K562 (cell line): Measurements from ENCODE around the gene RPTN. TPM values are rescaled to one million over a fixed set of nuclear protein-coding genes. Genes with fewer than 3 reads are reported as not detected.

Experiments used
- ATAC-seq: fragments of 200-7000 bp; cut with Tn5 transposase; 3 replicates; pipeline ENCODE4 v1.9.1; 2020; ENCODE audit warnings: moderate library complexity
- BruUV-seq: library from RNA; stranded (reverse); fragments of 400-500 nt; replicated peaks from 2 replicates; lab custom pipeline; 2021; lab: Mats Ljungman, UMichigan
- CTCF ChIA-PET: fragments of 300-600 bp; formaldehyde crosslinking; extraction: SDS; loops from one replicate; lab custom pipeline; 2021; ENCODE audit warnings: low intra/inter-chr PET ratio; lab: Yijun Ruan, JAX
- POLR2A ChIA-PET: fragments of 300-600, 350-650 bp; sonication (Branson Sonifier 250); formaldehyde crosslinking; extraction: SDS; loops from one replicate; lab custom pipeline; 2021; ENCODE audit warnings: antibody characterized with exemption, inconsistent platforms; lab: Yijun Ruan, JAX
- DNase-seq, 4 experiments: peaks; one replicate each; pipeline versions ENCODE4 v3.0.0 to v3.0.0-alpha.2; 2011 to 2018; ENCODE audit warnings: low spot score in 3 of 4, mixed read lengths in 3 of 4; ENCODE audit errors: extremely low read depth in 1 of 4
- FAIRE-seq: peaks from 2 replicates; lab custom pipeline; 2011; peaks lifted over from hg19 to GRCh38; lab: Jason Lieb, UNC
- H2AFZ ChIP-seq: 2 replicates; pipeline ENCODE4 v1.6.0; 2011; ENCODE audit warnings: low read depth, low read length, control low read depth, inconsistent platforms
- H3K27ac ChIP-seq: fragments of 200-600 bp; 3 replicates; pipeline ENCODE4 v1.8.0; 2011; ENCODE audit warnings: low read depth, mild to moderate bottlenecking, control low read depth, inconsistent platforms, low read length, moderate library complexity, mixed read lengths; ENCODE audit errors: extremely low read depth
- H3K27me3 ChIP-seq, 2 experiments: fragments of 300-600 bp in 1 of 2; 2 replicates in 1 of 2; 3 replicates in 1 of 2; pipeline versions ENCODE4 v1.6.0 to v1.8.0; 2011; ENCODE audit warnings: inconsistent platforms in 2 of 2, low read length in 2 of 2, mild to moderate bottlenecking in 1 of 2, mixed read lengths in 1 of 2, moderate library complexity in 1 of 2; ENCODE audit not compliant: control insufficient read depth in 2 of 2, insufficient read depth in 2 of 2
- H3K36me3 ChIP-seq: fragments of 300-600 bp; 3 replicates; pipeline ENCODE4 v1.8.0; 2011; ENCODE audit warnings: mild to moderate bottlenecking, low read length, inconsistent platforms; ENCODE audit not compliant: control insufficient read depth, insufficient read depth
- H3K4me1 ChIP-seq, 2 experiments: fragments of 200-600 bp in 1 of 2; replicated peaks in 1 of 2; 2 replicates in 1 of 2; 3 replicates in 1 of 2; pipeline versions ENCODE4 v1.5.1 to v1.8.0; 2011; ENCODE audit warnings: inconsistent platforms in 2 of 2, low read length in 2 of 2, mild to moderate bottlenecking in 1 of 2, mixed read lengths in 1 of 2, moderate library complexity in 1 of 2; ENCODE audit not compliant: control insufficient read depth in 2 of 2, insufficient read depth in 2 of 2
- H3K4me2 ChIP-seq: 2 replicates; pipeline ENCODE4 v1.6.1; 2011; ENCODE audit warnings: low read length, control low read depth, inconsistent platforms, mixed read lengths; ENCODE audit not compliant: insufficient read depth
- H3K4me3 ChIP-seq: fragments of 200-600 bp; sonication (generic), shearing (Covaris generic); 2 replicates; pipeline ENCODE4 v1.5.1; 2016; ENCODE audit warnings: control low read depth, inconsistent platforms
- H3K79me2 ChIP-seq: fragments of 200-600 bp; 3 replicates; pipeline ENCODE4 v1.8.0; 2011; ENCODE audit warnings: low read length, inconsistent platforms; ENCODE audit not compliant: control insufficient read depth, insufficient read depth
- H3K9ac ChIP-seq, 2 experiments: 2 replicates each; pipeline versions ENCODE4 v1.6.0 to v1.6.1; 2011; ENCODE audit warnings: low read depth in 2 of 2, low read length in 2 of 2, control low read depth in 1 of 2, inconsistent platforms in 1 of 2, mild to moderate bottlenecking in 1 of 2, mixed read lengths in 1 of 2; ENCODE audit not compliant: insufficient read depth in 1 of 2
- H3K9me1 ChIP-seq: one replicate; pipeline ENCODE4 v1.6.0; 2011; ENCODE audit warnings: inconsistent platforms, mild to moderate bottlenecking, low read length, moderate library complexity; ENCODE audit not compliant: control insufficient read depth, insufficient read depth
- H3K9me3 ChIP-seq: replicated peaks from 2 replicates; pipeline ENCODE4 v1.5.1; 2011; ENCODE audit warnings: low read depth, low read length, inconsistent platforms; ENCODE audit not compliant: control insufficient read depth, insufficient read depth
- H4K20me1 ChIP-seq: replicated peaks from 2 replicates; pipeline ENCODE4 v1.6.1; 2011; ENCODE audit warnings: low read length, inconsistent platforms, mixed read lengths; ENCODE audit not compliant: control insufficient read depth, insufficient read depth
- MIER1 ChIP-seq: fragments of 450-650 bp; IDR thresholded peaks from 2 replicates; pipeline ENCODE4 v1.6.1; 2016; ENCODE audit warnings: antibody characterized with exemption, mild to moderate bottlenecking, low read depth
- PHF20 ChIP-seq: fragments of 450-650 bp; IDR thresholded peaks from 2 replicates; pipeline ENCODE4 v1.6.1; 2018; ENCODE audit not compliant: partially characterized antibody
- PYGO2 ChIP-seq: fragments of 450-650 bp; IDR thresholded peaks from 2 replicates; pipeline ENCODE4 v1.6.1; 2016; ENCODE audit warnings: mild to moderate bottlenecking, missing genetic modification characterization, moderate library complexity, missing compliant biosample characterization
- RFX1 ChIP-seq: fragments of 450-650 bp; IDR thresholded peaks from 2 replicates; pipeline ENCODE4 v1.6.1; 2016; ENCODE audit warnings: mild to moderate bottlenecking, moderate library complexity
- SAFB2 ChIP-seq: fragments of 200-400 bp; formaldehyde crosslinking; IDR thresholded peaks from 2 replicates; pipeline ENCODE4 v1.6.1; 2018; ENCODE audit warnings: borderline replicate concordance, low read length, low read depth, moderate library complexity; ENCODE audit not compliant: severe bottlenecking
- SREBF1 ChIP-seq: fragments of 150-350 bp; IDR thresholded peaks from 2 replicates; pipeline ENCODE4 v1.6.1; 2014; ENCODE audit warnings: antibody characterized with exemption, low read depth, low read length, borderline replicate concordance
- STAT5B ChIP-seq: fragments of 250-450 bp; sonication (Bioruptor Pico); IDR thresholded peaks from 2 replicates; pipeline ENCODE4 v1.8.0; 2021; ENCODE audit warnings: mild to moderate bottlenecking, inconsistent platforms
- TCF3 ChIP-seq: sonication (generic); formaldehyde crosslinking; IDR thresholded peaks from 2 replicates; pipeline ENCODE4 v1.4.0; 2020; ENCODE audit warnings: mild to moderate bottlenecking, missing genetic modification reagents
- ZFP30 ChIP-seq: fragments of 250-450 bp; sonication (Bioruptor Pico); IDR thresholded peaks from 2 replicates; pipeline ENCODE4 v1.8.0; 2022; ENCODE audit warnings: moderate library complexity, mild to moderate bottlenecking, inconsistent platforms, borderline replicate concordance
- ZNF780A ChIP-seq: fragments of 250-450 bp; sonication (Bioruptor Pico); IDR thresholded peaks from 2 replicates; pipeline ENCODE4 v1.5.0; 2021; ENCODE audit warnings: mild to moderate bottlenecking
- WGBS: fragments of 100-300 bp; shearing (Covaris generic); methylation state at CpG from one replicate; pipeline ENCODE4 v1.1.6; 2016; ENCODE audit warnings: low coverage, mixed read lengths; ENCODE audit not compliant: insufficient coverage; ENCODE audit errors: missing lambda C conversion rate; 5-methylcytosine and 5-hydroxymethylcytosine counted together
- in situ Hi-C: fragments of 300-500 bp; cut with MboI; formaldehyde crosslinking; loops from 4 replicates; pipeline ENCODE4 v1.15.0; 2018; ENCODE audit warnings: inconsistent platforms, mixed read lengths
- intact Hi-C: fragments of 100-400 bp; cut with micrococcal nuclease; formaldehyde crosslinking; loops from 2 replicates; pipeline ENCODE4 v1.14.2; 2022
- polyA plus RNA-seq, 8 experiments: library from polyadenylated mRNA; depleted of rRNA in 4 of 8; stranded (reverse) in 5 of 8; unstranded in 3 of 8; fragments of >200 nt; fragmentation: Nextera tagmentation in 2 of 8; fragmentation: Illumina TruSeq in 1 of 8; extraction: Ambion mirVana in 2 of 8; extraction: Trizol in 1 of 8; gene quantifications; 2 replicates each; pipeline versions ENCODE4 v1.2.1 to v1.2.3, GENCODE V29; 2011 to 2014; ENCODE audit warnings: inconsistent platforms in 1 of 8, missing spikeins in 1 of 8
- total RNA-seq, 7 experiments: library from RNA; depleted of rRNA in 6 of 7; stranded (reverse); fragments of >200 nt in 6 of 7; fragmentation: Illumina TruSeq in 2 of 7; extraction: Trizol in 2 of 7; gene quantifications; 2 replicates each; pipeline versions ENCODE4 v1.2.1 to v1.2.3, GENCODE V29; 2011 to 2021; ENCODE audit warnings: low replicate concordance in 1 of 7
- TF ChIP-seq, protein P1 (sequence below): sonication (generic); formaldehyde crosslinking; IDR thresholded peaks from 2 replicates; pipeline ENCODE4 v1.8.1; 2022; ENCODE audit warnings: missing genetic modification reagents
- TF ChIP-seq, protein P2 (sequence below), 3 experiments: fragments of 200-800 bp in 1 of 3; fragments of 250-450 bp in 1 of 3; fragments of 450-650 bp in 1 of 3; sonication (Bioruptor Pico) in 1 of 3; sonication (Bioruptor generic) in 1 of 3; formaldehyde crosslinking in 1 of 3; IDR thresholded peaks; 2 replicates each; pipeline versions ENCODE4 v1.6.1 to v1.8.0; 2016 to 2022; ENCODE audit warnings: mild to moderate bottlenecking in 2 of 3, missing genetic modification characterization in 2 of 3, missing compliant biosample characterization in 1 of 3, moderate library complexity in 1 of 3

RPTN gene
- total and polyA plus RNA-seq, 9 of the 15 experiments (the other 6 are each of a cell fraction or from before 2014, with no cell fraction given): not detected

DNA sequence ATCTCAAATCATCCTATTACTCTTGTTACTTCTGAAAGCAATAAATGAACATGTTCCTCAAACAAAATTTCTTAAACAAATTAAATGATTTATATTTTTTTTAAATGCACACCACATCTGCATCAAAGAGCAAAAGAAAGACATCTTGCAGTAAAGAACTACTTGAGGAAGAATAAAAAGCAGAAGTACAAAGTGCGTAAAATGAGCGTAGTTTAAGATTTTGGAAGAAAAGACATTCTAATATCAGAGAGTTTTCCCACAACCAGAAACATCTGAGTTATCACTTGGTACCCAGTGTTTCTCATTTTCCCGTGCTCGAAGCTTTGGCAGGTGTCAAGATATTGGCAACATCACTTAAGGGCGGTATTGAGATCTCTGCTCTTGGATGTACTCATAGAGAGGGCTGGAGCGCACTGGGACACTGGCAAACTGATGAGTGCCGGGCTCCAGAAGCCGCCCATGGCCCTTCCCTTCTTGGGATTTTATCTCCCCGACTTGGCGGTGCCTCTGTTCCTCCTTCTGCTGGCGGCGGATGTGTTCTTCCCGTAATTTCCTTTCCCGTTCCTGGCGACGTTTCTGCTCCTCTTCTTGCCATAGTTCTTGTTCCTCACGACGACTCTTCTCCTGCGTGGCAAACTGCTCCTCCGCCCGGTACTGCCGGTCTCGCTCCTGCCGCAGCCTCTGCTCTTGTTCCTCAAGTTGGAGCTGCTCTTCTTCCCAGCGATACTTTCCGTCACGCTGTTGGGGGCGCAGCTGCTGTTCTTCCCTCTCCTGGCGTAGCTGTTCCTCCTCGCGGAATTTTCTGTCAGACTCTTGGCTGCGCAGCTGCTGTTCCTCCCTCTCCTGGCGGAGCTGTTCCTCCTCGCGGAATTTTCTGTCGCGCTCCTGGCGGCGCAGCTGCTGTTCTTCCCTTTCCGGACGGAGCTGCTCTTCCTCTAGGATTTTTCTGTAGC is 51.7 kb downstream of the RPTN start:
- CTCF ChIA-PET: no interaction called here
- ATAC-seq (no peak), FAIRE-seq (no peak), DNase-seq (no peak)
- TF ChIP-seq SAFB2 (no peak), PHF20 (no peak), MIER1 (no peak), TCF3 (no peak), SREBF1 (no peak), RFX1 (no peak), STAT5B (CRISPR knock-in tag) (no peak), ZFP30 (CRISPR knock-in tag) (no peak), ZNF780A (CRISPR knock-in tag) (no peak), PYGO2 (tag) (no peak)
- TF ChIP-seq, protein P1, sequence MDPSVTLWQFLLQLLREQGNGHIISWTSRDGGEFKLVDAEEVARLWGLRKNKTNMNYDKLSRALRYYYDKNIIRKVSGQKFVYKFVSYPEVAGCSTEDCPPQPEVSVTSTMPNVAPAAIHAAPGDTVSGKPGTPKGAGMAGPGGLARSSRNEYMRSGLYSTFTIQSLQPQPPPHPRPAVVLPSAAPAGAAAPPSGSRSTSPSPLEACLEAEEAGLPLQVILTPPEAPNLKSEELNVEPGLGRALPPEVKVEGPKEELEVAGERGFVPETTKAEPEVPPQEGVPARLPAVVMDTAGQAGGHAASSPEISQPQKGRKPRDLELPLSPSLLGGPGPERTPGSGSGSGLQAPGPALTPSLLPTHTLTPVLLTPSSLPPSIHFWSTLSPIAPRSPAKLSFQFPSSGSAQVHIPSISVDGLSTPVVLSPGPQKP (CRISPR knock-in tag): no peak
- TF ChIP-seq, protein P2, sequence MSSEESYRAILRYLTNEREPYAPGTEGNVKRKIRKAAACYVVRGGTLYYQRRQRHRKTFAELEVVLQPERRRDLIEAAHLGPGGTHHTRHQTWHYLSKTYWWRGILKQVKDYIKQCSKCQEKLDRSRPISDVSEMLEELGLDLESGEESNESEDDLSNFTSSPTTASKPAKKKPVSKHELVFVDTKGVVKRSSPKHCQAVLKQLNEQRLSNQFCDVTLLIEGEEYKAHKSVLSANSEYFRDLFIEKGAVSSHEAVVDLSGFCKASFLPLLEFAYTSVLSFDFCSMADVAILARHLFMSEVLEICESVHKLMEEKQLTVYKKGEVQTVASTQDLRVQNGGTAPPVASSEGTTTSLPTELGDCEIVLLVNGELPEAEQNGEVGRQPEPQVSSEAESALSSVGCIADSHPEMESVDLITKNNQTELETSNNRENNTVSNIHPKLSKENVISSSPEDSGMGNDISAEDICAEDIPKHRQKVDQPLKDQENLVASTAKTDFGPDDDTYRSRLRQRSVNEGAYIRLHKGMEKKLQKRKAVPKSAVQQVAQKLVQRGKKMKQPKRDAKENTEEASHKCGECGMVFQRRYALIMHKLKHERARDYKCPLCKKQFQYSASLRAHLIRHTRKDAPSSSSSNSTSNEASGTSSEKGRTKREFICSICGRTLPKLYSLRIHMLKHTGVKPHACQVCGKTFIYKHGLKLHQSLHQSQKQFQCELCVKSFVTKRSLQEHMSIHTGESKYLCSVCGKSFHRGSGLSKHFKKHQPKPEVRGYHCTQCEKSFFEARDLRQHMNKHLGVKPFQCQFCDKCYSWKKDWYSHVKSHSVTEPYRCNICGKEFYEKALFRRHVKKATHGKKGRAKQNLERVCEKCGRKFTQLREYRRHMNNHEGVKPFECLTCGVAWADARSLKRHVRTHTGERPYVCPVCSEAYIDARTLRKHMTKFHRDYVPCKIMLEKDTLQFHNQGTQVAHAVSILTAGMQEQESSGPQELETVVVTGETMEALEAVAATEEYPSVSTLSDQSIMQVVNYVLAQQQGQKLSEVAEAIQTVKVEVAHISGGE (CRISPR knock-in tag; IDR thresholded peaks at IDR 0.05): no peak
- H3K9me1 ChIP-seq: no peaks in the 10 kb centered on the region
- H3K27me3 ChIP-seq: peaks cover 7 to 51% of the 10 kb centered on the region in 2 experiments; a peak in 3 of 5 replicates
- H3K79me2 ChIP-seq: no peaks in the 10 kb centered on the region
- no TSS peak for BruUV-seq
- H3K4me3 ChIP-seq: no peak overlapping the region
- no peak overlapping the region for H3K4me2 ChIP-seq
- H4K20me1 ChIP-seq: no peaks in the 10 kb centered on the region
- POLR2A ChIA-PET: interaction anchor here (0.6 kb wide), 1 partner anchor 208 kb away, joined by 3 read pairs; no protein-coding TSS in a partner anchor
- intact Hi-C loops (no loop called here), in situ Hi-C loops (no loop called here)
- no peaks in the 10 kb centered on the region for H3K9me3 ChIP-seq
- H3K36me3 ChIP-seq: no peaks in the 10 kb centered on the region
- WGBS: 36% methylated on average over 41 of the region's 41 CpGs
- H2AFZ ChIP-seq: no peak overlapping the region
- no peak overlapping the region for H3K9ac ChIP-seq
- H3K4me1 ChIP-seq: peaks cover 0 to 14% of the 10 kb centered on the region in 2 experiments; a peak in 1 of 5 replicates
- no peak overlapping the region for H3K27ac ChIP-seq
